Cardiac atrium fibroblast (primary cell): ENCODE results near the gene ATP6V0D1. TPM values are rescaled to one million over a fixed set of nuclear protein-coding genes. Genes with fewer than 3 reads are reported as not detected.

ENCODE experiments used
- total RNA-seq: library from RNA; depleted of rRNA; stranded (reverse); fragments of >200 nt; gene quantifications from 2 replicates; pipeline ENCODE4 v1.2.3, GENCODE V29; 2015

The ATP6V0D1 gene
- 114 and 144 TPM in 2 replicates for total RNA-seq

GRCh38 chr16:67480833-67481560, at the start of gene ATP6V0D1:
ATP6V0D1 (minus strand) TSS chr16:67481157; CDS start chr16:67481086, 71 bp downstream.

GRCh38 chr16:67528222-67528869, 47.4 kb upstream of the ATP6V0D1 start, which contains the start of gene RIPOR1:
RIPOR1 (plus strand) TSS chr16:67528829; CDS start chr16:67538447, 9,618 bp downstream.

GRCh38 chr16:67483150-67483549, 2.2 kb upstream of the ATP6V0D1 start, which contains the start of gene AGRP:
AGRP (minus strand) TSS chr16:67483547; CDS start chr16:67483398, 149 bp downstream.

GRCh38 chr16:67430977-67431774, 49.8 kb downstream of the ATP6V0D1 start, which contains the start of gene HSD11B2:
HSD11B2 (plus strand) TSS chr16:67431121; CDS start chr16:67431249, 128 bp downstream.

GRCh38 chr16:67415872-67416793, 64.8 kb downstream of the ATP6V0D1 start, which contains the start of gene ZDHHC1:
ZDHHC1 (minus strand) TSS chr16:67416477; CDS start chr16:67407775, 8,702 bp downstream.

GRCh38 chr16:67393111-67393787, 87.7 kb downstream of the ATP6V0D1 start, which contains the start of gene TPPP3:
TPPP3 (minus strand) TSS chr16:67393498; CDS start chr16:67391111, 2,387 bp downstream.

Other genes starting within 250 kb of the ATP6V0D1 start
- gene FHOD1, start 233.7 kb downstream of the ATP6V0D1 start, total RNA-seq = 13.6 and 19.0 TPM in 2 replicates
- 0.18 and 0.32 TPM in 2 replicates for gene SLC9A5, start 232.2 kb downstream of the ATP6V0D1 start, total RNA-seq
- 2.0 and 3.4 TPM in 2 replicates for gene PLEKHG4, start 201.6 kb downstream of the ATP6V0D1 start, total RNA-seq
- not detected in 2 replicates for gene KCTD19, start 154.4 kb downstream of the ATP6V0D1 start, total RNA-seq
- not detected in 2 replicates for gene LRRC36, start 154.3 kb downstream of the ATP6V0D1 start, total RNA-seq
- not detected in 2 replicates for gene TPPP3, start 87.7 kb downstream of the ATP6V0D1 start, total RNA-seq
- gene ZDHHC1, start 64.7 kb downstream of the ATP6V0D1 start, total RNA-seq = 7.5 and 9.2 TPM in 2 replicates
- gene HSD11B2, start 50.0 kb downstream of the ATP6V0D1 start, total RNA-seq = 0.18 and 0.49 TPM in 2 replicates
- gene AGRP, start 2.4 kb upstream of the ATP6V0D1 start, total RNA-seq = not detected in 2 replicates
- 23.5 and 25.6 TPM in 2 replicates for gene RIPOR1, start 47.7 kb upstream of the ATP6V0D1 start, total RNA-seq
- 14.4 and 17.5 TPM in 2 replicates for gene CTCF, start 81.4 kb upstream of the ATP6V0D1 start, total RNA-seq
- 0.90 and 1.5 TPM in 2 replicates for gene CARMIL2, start 164.0 kb upstream of the ATP6V0D1 start, total RNA-seq
- gene ACD, start 179.1 kb upstream of the ATP6V0D1 start, total RNA-seq = 13.0 and 25.4 TPM in 2 replicates
- 0.90 TPM in 1 of 2 replicates, not detected in the other for gene PARD6A, start 179.8 kb upstream of the ATP6V0D1 start, total RNA-seq
- gene ENKD1, start 185.6 kb upstream of the ATP6V0D1 start, total RNA-seq = 12.8 and 14.4 TPM in 2 replicates
- 2.8 and 6.0 TPM in 2 replicates for gene C16orf86, start 185.7 kb upstream of the ATP6V0D1 start, total RNA-seq
- gene GFOD2, start 238.2 kb upstream of the ATP6V0D1 start, total RNA-seq = 7.9 and 15.2 TPM in 2 replicates